CD14-positive monocyte (primary cell): ENCODE data around the gene CDRT4. TPM values are rescaled to one million over a fixed set of nuclear protein-coding genes. Genes with fewer than 3 reads are reported as not detected.

Experiments
- DNase-seq, 3 donors: peaks; one replicate each; pipeline ENCODE4 v3.0.0-alpha.2; 2011 to 2022
- H2AFZ ChIP-seq: 2 replicates; pipeline ENCODE4 v1.6.0; 2012; ENCODE audit warnings: mild to moderate bottlenecking, low read depth, low read length, inconsistent platforms; ENCODE audit not compliant: insufficient read depth, poor library complexity, severe bottlenecking
- H3K27ac ChIP-seq, 2 donors: 1 replicate in 1 of 2; 2 replicates in 1 of 2; pipeline ENCODE4 v1.5.1; 2012 to 2013; ENCODE audit warnings: low read length in 2 of 2, control low read depth in 1 of 2, inconsistent platforms in 1 of 2, low read depth in 1 of 2, mild to moderate bottlenecking in 1 of 2
- H3K27me3 ChIP-seq, 2 donors: one replicate each; pipeline versions ENCODE4 v1.6.0 to v1.6.1; 2011 to 2013; ENCODE audit warnings: low read length in 2 of 2; ENCODE audit not compliant: control insufficient read depth in 2 of 2, insufficient read depth in 2 of 2
- H3K36me3 ChIP-seq, 2 donors: replicated peaks in 1 of 2; 1 replicate in 1 of 2; 2 replicates in 1 of 2; pipeline versions ENCODE4 v1.5.1 to v1.6.1; 2012 to 2013; ENCODE audit warnings: low read length in 2 of 2, control low read depth in 1 of 2, inconsistent platforms in 1 of 2, mild to moderate bottlenecking in 1 of 2; ENCODE audit not compliant: insufficient read depth in 2 of 2, control insufficient read depth in 1 of 2
- H3K4me1 ChIP-seq, 2 donors: 1 replicate in 1 of 2; 2 replicates in 1 of 2; pipeline versions ENCODE4 v1.5.1 to v1.6.1; 2012 to 2013; ENCODE audit warnings: low read length in 2 of 2, control low read depth in 1 of 2, inconsistent platforms in 1 of 2, mild to moderate bottlenecking in 1 of 2, moderate library complexity in 1 of 2; ENCODE audit not compliant: insufficient read depth in 2 of 2, control insufficient read depth in 1 of 2
- H3K4me2 ChIP-seq: replicated peaks from 2 replicates; pipeline ENCODE3; 2012; ENCODE audit warnings: low read length, moderate library complexity, mild to moderate bottlenecking; ENCODE audit not compliant: poor library complexity, severe bottlenecking; ENCODE audit errors: extremely low read depth
- H3K4me3 ChIP-seq, 3 experiments: fragments of 200-600 bp in 1 of 3; sonication (generic) in 1 of 3; replicated peaks in 1 of 3; 1 replicate in 2 of 3; 2 replicates in 1 of 3; pipeline ENCODE4 v1.5.1; 2011 to 2013; ENCODE audit warnings: low read length in 3 of 3, mild to moderate bottlenecking in 3 of 3, control low read depth in 2 of 3, low read depth in 2 of 3, inconsistent platforms in 1 of 3, moderate library complexity in 1 of 3
- H3K79me2 ChIP-seq: 2 replicates; pipeline ENCODE4 v1.6.0; 2012; ENCODE audit warnings: mild to moderate bottlenecking, control low read depth, inconsistent platforms, low read length, moderate library complexity; ENCODE audit not compliant: insufficient read depth
- H3K9ac ChIP-seq: 2 replicates; pipeline ENCODE4 v1.6.0; 2017; ENCODE audit warnings: low read length, mild to moderate bottlenecking; ENCODE audit not compliant: insufficient read depth, poor library complexity, severe bottlenecking
- H3K9me3 ChIP-seq, 2 donors: replicated peaks in 1 of 2; 1 replicate in 1 of 2; 2 replicates in 1 of 2; pipeline versions ENCODE4 v1.5.1 to v1.6.1; 2012 to 2013; ENCODE audit warnings: low read length in 2 of 2, control low read depth in 1 of 2; ENCODE audit not compliant: control insufficient read depth in 1 of 2, insufficient read depth in 1 of 2
- H4K20me1 ChIP-seq: 2 replicates; pipeline ENCODE4 v1.6.0; 2012; ENCODE audit warnings: mild to moderate bottlenecking, low read length, control low read depth, moderate library complexity; ENCODE audit not compliant: insufficient read depth
- H3K27ac Mint-ChIP-seq, 7 donors: one replicate each; pipeline ENCODE4 v1.8.0; 2020; ENCODE audit warnings: mild to moderate bottlenecking in 7 of 7, mixed read lengths in 7 of 7, moderate library complexity in 6 of 7, inconsistent platforms in 2 of 7
- H3K27me3 Mint-ChIP-seq, 3 donors: one replicate each; pipeline ENCODE4 v1.8.0; 2021 to 2022; ENCODE audit warnings: low read depth in 3 of 3, mild to moderate bottlenecking in 3 of 3, mixed read lengths in 3 of 3, moderate library complexity in 3 of 3, inconsistent platforms in 1 of 3
- H3K36me3 Mint-ChIP-seq, 2 donors: one replicate each; pipeline ENCODE4 v1.8.0; 2020; ENCODE audit warnings: mixed read lengths in 2 of 2, inconsistent platforms in 1 of 2, mild to moderate bottlenecking in 1 of 2
- H3K4me1 Mint-ChIP-seq: one replicate; pipeline ENCODE4 v1.8.0; 2020; ENCODE audit warnings: mild to moderate bottlenecking, mixed read lengths
- H3K4me3 Mint-ChIP-seq, 2 donors: one replicate each; pipeline ENCODE4 v1.8.0; 2020; ENCODE audit warnings: mild to moderate bottlenecking in 2 of 2, mixed read lengths in 2 of 2, moderate library complexity in 1 of 2
- H3K9me3 Mint-ChIP-seq, 7 donors: one replicate each; pipeline ENCODE4 v1.8.0; 2020 to 2022; ENCODE audit warnings: mixed read lengths in 7 of 7, mild to moderate bottlenecking in 6 of 7, moderate library complexity in 6 of 7, inconsistent platforms in 2 of 7
- CTCF ChIP-seq: fragments of 200-600 bp; IDR thresholded peaks from one replicate; pipeline ENCODE4 v1.8.0; 2022; ENCODE audit warnings: antibody characterized with exemption, mild to moderate bottlenecking
- WGBS: methylation state at CpG from one replicate; pipeline ENCODE4 v1.1.5; 2013; ENCODE audit warnings: missing lambda C conversion rate; ENCODE audit not compliant: insufficient coverage; 5-methylcytosine and 5-hydroxymethylcytosine counted together
- intact Hi-C, 2 donors: fragments of 100-400 bp; cut with micrococcal nuclease; formaldehyde crosslinking; loops; one replicate each; pipeline versions ENCODE4 v1.15.0 to v1.15.1; 2023
- polyA plus RNA-seq, 3 donors: library from polyadenylated mRNA; depleted of rRNA in 1 of 3; unstranded in 2 of 3; stranded (reverse) in 1 of 3; fragments of 300-500 nt in 2 of 3; fragments of >200 nt in 1 of 3; fragmentation: Illumina TruSeq in 2 of 3; gene quantifications; 1 replicate in 2 of 3; 2 replicates in 1 of 3; pipeline ENCODE4 v1.2.3, GENCODE V29; 2012 to 2021

CDRT4 gene
- polyA plus RNA-seq, 3 donors: 0.34 to 0.71 TPM; not detected in 1

DNA sequence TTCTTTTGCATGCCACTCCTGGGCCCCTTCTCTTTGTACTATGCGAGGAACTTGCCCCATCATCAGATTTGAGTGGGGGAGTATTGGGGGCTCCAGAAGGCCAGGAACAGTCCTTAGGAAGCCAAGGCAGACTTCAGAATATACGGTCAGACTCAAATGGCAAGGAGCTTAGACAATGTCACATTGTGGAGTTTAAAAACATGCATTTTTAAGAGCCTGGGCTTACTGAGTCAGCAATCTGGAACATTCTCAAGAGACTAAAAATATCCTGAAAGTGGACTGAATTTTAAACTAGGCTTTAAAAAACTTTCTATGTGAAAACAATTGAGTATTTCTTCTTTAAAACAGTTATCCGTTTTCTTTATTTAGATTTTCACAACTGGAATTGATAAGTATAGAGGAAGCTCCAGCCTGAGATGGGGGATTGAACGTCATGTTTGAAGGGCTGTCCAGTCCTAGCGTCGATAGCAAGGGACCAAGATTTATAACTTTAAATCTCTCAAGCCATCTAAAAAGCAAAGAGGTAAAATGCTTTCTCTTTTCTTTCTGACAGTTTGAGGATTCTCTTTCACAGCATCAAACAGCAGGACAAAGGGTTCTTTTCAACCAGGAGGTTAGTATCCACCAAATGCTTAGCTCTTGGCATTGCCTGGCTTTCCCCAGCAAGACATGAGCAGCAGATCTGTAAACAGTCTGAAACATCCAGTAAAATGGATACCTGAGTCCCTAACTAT lies 45.8 kb upstream of the CDRT4 start:
- no peaks in the 10 kb centered on the region for H3K27me3 ChIP-seq
- no peaks in the 10 kb centered on the region for H3K79me2 ChIP-seq
- TF ChIP-seq CTCF: no peak
- H3K9me3 ChIP-seq: no peaks in the 10 kb centered on the region
- Mint-ChIP-seq H3K27me3 (no peaks in the 10 kb centered on the region), H3K9me3 (no peaks in the 10 kb centered on the region), H3K27ac (peak overlapping the region in 1 of 7 donors; percentile 1), H3K36me3 (peaks cover 11 to 23% of the 10 kb centered on the region in 2 donors), H3K4me1 (peaks cover 16% of the 10 kb centered on the region), H3K4me3 (no peak overlapping the region)
- no peak overlapping the region for H3K4me2 ChIP-seq
- H3K27ac ChIP-seq: no peak overlapping the region
- H2AFZ ChIP-seq: no peak overlapping the region
- peaks cover 5 to 12% of the 10 kb centered on the region in 2 donors for H3K4me1 ChIP-seq
- no peaks in the 10 kb centered on the region for H3K36me3 ChIP-seq
- no peak for DNase-seq
- WGBS: 100% methylated on average over 1 of the region's 6 CpGs
- no peak overlapping the region for H3K9ac ChIP-seq
- no peak overlapping the region for H3K4me3 ChIP-seq
- intact Hi-C loops: no loop called here
- no peaks in the 10 kb centered on the region for H4K20me1 ChIP-seq

DNA sequence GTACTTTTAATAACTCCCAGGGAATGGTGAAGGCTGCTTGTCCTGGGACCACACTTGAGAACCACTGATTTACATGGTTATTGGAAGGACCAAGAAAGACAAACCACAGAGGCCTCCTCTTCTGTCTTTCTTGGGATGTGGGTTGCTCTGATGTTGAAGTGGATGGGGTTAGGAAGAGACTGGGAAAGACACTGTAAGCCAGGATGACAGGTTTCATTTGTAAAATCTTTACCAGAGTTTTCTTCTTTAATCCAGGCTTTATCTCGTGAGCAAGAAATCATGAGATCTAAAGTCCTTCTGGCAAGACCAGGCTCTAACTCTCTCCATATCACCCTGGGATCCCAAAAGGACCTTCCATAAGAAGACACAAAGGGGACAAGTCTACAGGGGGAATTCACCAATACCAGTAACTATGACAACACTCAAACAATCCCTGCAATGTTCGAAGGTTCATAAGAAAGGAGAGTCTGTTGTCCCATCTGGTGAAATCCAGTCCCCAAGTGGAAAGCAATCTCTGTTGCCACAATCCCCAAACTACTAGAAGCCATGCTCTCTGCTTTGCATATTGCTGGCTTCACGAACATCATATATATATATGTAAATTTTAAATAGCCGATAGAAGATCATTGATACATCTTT lies 44.8 kb upstream of the CDRT4 start:
- no peak overlapping the region for H3K9ac ChIP-seq
- no peaks in the 10 kb centered on the region for H3K27me3 ChIP-seq
- no peak overlapping the region for H3K27ac Mint-ChIP-seq
- H3K36me3 ChIP-seq: no peaks in the 10 kb centered on the region
- no peaks in the 10 kb centered on the region for H3K9me3 ChIP-seq
- no peaks in the 10 kb centered on the region for H3K27me3 Mint-ChIP-seq
- H3K4me1 ChIP-seq: peaks cover 5 to 12% of the 10 kb centered on the region in 2 donors
- peaks cover 16% of the 10 kb centered on the region for H3K4me1 Mint-ChIP-seq
- no peak overlapping the region for H3K4me2 ChIP-seq
- H2AFZ ChIP-seq: no peak overlapping the region
- no peak overlapping the region for H3K4me3 Mint-ChIP-seq
- no peak overlapping the region for H3K4me3 ChIP-seq
- H3K27ac ChIP-seq: no peak overlapping the region
- H3K79me2 ChIP-seq: no peaks in the 10 kb centered on the region
- peaks cover 8 to 23% of the 10 kb centered on the region in 2 donors for H3K36me3 Mint-ChIP-seq
- intact Hi-C loops: no loop called here
- H4K20me1 ChIP-seq: no peaks in the 10 kb centered on the region
- H3K9me3 Mint-ChIP-seq: peaks cover 0 to 2% (median 0%) of the 10 kb centered on the region in 7 donors
- 100% methylated on average over 1 of the region's 4 CpGs for WGBS
- TF ChIP-seq CTCF: no peak
- DNase-seq: no peak
